Activated naive CD4-positive, alpha-beta T cell treated with anti-CD3 and anti-CD28 coated beads for 36 hours (primary cell): ENCODE data around the gene MITF. TPM values are rescaled to one million over a fixed set of nuclear protein-coding genes. Genes with fewer than 3 reads are reported as not detected.

Experiments used
- CTCF ChIA-PET: fragments of 350-600 bp; sonication (Branson Sonifier 250); formaldehyde crosslinking; loops from one replicate; lab custom pipeline; 2021; ENCODE audit warnings: antibody characterized with exemption; lab: Charles Lee
- DNase-seq: peaks from one replicate; pipeline ENCODE4 v3.0.0-alpha.2; 2020
- H3K27ac Mint-ChIP-seq: one replicate; pipeline ENCODE4 v1.8.0; 2021; ENCODE audit warnings: mild to moderate bottlenecking, mixed read lengths
- H3K27me3 Mint-ChIP-seq: one replicate; pipeline ENCODE4 v1.8.0; 2021; ENCODE audit warnings: low read depth, mixed read lengths
- H3K36me3 Mint-ChIP-seq: one replicate; pipeline ENCODE4 v1.8.0; 2021; ENCODE audit warnings: low read depth, mixed read lengths
- H3K4me1 Mint-ChIP-seq: one replicate; pipeline ENCODE4 v1.8.0; 2021; ENCODE audit warnings: low read depth, mixed read lengths
- H3K4me3 Mint-ChIP-seq: one replicate; pipeline ENCODE4 v1.8.0; 2021; ENCODE audit warnings: mild to moderate bottlenecking, moderate library complexity, mixed read lengths
- H3K9me3 Mint-ChIP-seq: one replicate; pipeline ENCODE4 v1.8.0; 2021; ENCODE audit warnings: mixed read lengths
- intact Hi-C: fragments of 100-400 bp; cut with micrococcal nuclease; formaldehyde crosslinking; loops from one replicate; pipeline ENCODE4 v1.15.1; 2023
- total RNA-seq, 2 experiments: library from RNA; stranded (reverse); gene quantifications; one replicate each; pipeline ENCODE4 v1.2.3, GENCODE V29; 2021

Gene MITF
- total RNA-seq, 2 experiments from 2014 or later = not detected

- no peaks in the 10 kb centered on the region for H3K9me3 Mint-ChIP-seq
- no peak for DNase-seq
- intact Hi-C loops = no loop called here
- no peak overlapping the region for H3K4me3 Mint-ChIP-seq
- CTCF ChIA-PET = no interaction called here
- no peak overlapping the region for H3K27ac Mint-ChIP-seq
- H3K36me3 Mint-ChIP-seq = no peaks in the 10 kb centered on the region
- H3K4me1 Mint-ChIP-seq = no peaks in the 10 kb centered on the region
- peaks cover 3% of the 10 kb centered on the region for H3K27me3 Mint-ChIP-seq
Observed at GRCh38 chr3:69929019-69929418, 189.8 kb downstream of the MITF start.

DNA sequence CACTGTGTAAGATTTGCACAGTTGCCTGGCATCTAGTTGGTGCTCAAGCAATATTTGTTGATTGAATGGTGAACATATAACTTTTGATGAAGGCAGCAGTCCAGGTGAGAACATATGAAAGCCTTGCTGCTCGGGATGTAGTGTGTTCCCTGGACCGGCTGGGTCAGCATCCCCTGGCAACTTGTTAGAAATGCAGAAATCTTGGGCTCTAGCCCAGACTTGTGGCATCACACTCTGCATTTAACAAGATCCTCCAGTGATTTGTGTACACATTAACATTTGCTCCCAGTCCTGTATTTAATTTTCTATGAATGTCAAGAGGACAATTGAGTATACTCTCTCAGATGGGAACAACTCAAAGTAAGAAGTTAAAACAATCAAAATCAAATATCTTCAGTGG is 191.3 kb downstream of the MITF start:
- no peak for DNase-seq
- intact Hi-C loops = no loop called here
- H3K4me1 Mint-ChIP-seq = no peaks in the 10 kb centered on the region
- H3K9me3 Mint-ChIP-seq = no peaks in the 10 kb centered on the region
- no peaks in the 10 kb centered on the region for H3K36me3 Mint-ChIP-seq
- CTCF ChIA-PET = no interaction called here
- no peak overlapping the region for H3K27ac Mint-ChIP-seq
- H3K4me3 Mint-ChIP-seq = no peak overlapping the region
- H3K27me3 Mint-ChIP-seq = no peaks in the 10 kb centered on the region

GRCh38 chr3:69932087-69932486 is 192.8 kb downstream of the MITF start:
- CTCF ChIA-PET = no interaction called here
- intact Hi-C loops = no loop called here
- Mint-ChIP-seq H3K36me3 (no peaks in the 10 kb centered on the region), H3K9me3 (no peaks in the 10 kb centered on the region), H3K27me3 (no peaks in the 10 kb centered on the region), H3K4me3 (no peak overlapping the region), H3K4me1 (no peaks in the 10 kb centered on the region), H3K27ac (no peak overlapping the region)
- no peak for DNase-seq

DNA sequence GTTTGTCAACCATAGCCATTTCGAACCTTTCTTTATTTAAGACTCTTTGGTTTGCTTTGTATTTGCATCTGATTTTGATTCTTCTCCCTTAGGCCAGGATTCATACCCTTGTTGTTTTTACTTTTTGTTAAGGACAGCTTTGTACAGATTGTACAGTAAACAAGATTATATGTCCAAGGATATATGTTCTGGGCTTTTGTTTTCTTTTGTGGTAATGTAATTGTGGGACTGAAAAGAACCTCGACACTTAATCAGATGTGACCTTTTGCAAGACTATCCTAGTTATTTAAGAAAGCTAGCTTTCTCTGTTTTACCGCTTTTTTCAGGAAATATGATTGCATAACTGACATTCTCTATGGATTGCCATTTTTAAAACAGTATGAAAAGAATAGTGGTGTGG is 193.2 kb downstream of the MITF start:
- no peaks in the 10 kb centered on the region for H3K4me1 Mint-ChIP-seq
- CTCF ChIA-PET = no interaction called here
- intact Hi-C loops = no loop called here
- no peaks in the 10 kb centered on the region for H3K9me3 Mint-ChIP-seq
- no peak overlapping the region for H3K4me3 Mint-ChIP-seq
- no peaks in the 10 kb centered on the region for H3K27me3 Mint-ChIP-seq
- no peaks in the 10 kb centered on the region for H3K36me3 Mint-ChIP-seq
- DNase-seq = no peak
- no peak overlapping the region for H3K27ac Mint-ChIP-seq

- no peak overlapping the region for H3K4me3 Mint-ChIP-seq
- H3K27me3 Mint-ChIP-seq = peaks cover 4% of the 10 kb centered on the region
- CTCF ChIA-PET = no interaction called here
- H3K36me3 Mint-ChIP-seq = no peaks in the 10 kb centered on the region
- no peak overlapping the region for H3K27ac Mint-ChIP-seq
- intact Hi-C loops = no loop called here
- H3K4me1 Mint-ChIP-seq = no peaks in the 10 kb centered on the region
- no peak for DNase-seq
- no peaks in the 10 kb centered on the region for H3K9me3 Mint-ChIP-seq
Observed at GRCh38 chr3:69934398-69934797, 195.1 kb downstream of the MITF start.

- DNase-seq = no peak
- Mint-ChIP-seq H3K4me3 (no peak overlapping the region), H3K4me1 (no peaks in the 10 kb centered on the region), H3K27ac (no peak overlapping the region), H3K36me3 (no peaks in the 10 kb centered on the region), H3K9me3 (no peaks in the 10 kb centered on the region), H3K27me3 (peaks cover 4% of the 10 kb centered on the region)
- intact Hi-C loops = no loop called here
- CTCF ChIA-PET = no interaction called here
Observed at GRCh38 chr3:69936266-69936665, 197.0 kb downstream of the MITF start.

DNA sequence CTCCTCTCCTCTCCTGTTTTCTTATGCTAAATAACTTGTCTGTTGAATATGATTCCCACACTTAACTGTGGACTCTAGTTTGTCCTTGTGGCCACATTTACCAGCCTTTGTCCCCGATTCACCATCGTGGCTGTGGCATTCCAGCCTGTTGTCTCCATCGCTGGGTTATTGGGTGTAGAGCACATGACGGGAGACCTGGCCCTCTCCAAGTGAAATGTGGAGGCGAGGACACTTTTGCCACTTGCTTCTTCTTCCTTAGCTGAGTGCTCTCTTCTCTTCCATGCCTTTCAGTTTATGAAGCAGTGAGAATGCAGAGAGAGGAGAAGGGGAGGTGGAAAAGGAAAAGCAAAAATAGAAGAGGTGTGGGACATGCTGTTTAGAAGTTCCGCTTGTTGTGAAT is 198.8 kb downstream of the MITF start:
- Mint-ChIP-seq H3K4me3 (no peak overlapping the region), H3K4me1 (no peaks in the 10 kb centered on the region), H3K36me3 (no peaks in the 10 kb centered on the region), H3K9me3 (no peaks in the 10 kb centered on the region), H3K27me3 (peaks cover 4% of the 10 kb centered on the region), H3K27ac (no peak overlapping the region)
- CTCF ChIA-PET = no interaction called here
- intact Hi-C loops = no loop called here
- no peak for DNase-seq

DNA sequence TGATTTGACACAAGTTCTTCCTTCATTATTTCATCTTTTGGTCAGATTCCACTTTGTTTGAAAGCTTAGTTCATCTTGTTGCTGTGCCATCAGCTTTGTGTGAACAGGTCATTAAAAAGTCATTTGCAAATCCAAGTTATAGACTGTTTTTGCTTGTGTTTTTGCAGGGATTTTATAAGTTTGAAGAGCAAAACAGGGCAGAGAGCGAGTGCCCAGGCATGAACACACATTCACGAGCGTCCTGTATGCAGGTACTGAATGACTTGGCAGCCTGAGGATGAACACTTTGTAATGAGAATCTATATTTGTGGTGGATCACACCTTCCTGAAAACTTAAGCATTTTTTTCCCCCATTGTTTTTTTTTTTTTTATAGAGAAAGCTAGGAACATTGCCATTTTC is 199.7 kb downstream of the MITF start:
- Mint-ChIP-seq H3K9me3 (no peaks in the 10 kb centered on the region), H3K27me3 (peaks cover 4% of the 10 kb centered on the region), H3K36me3 (no peaks in the 10 kb centered on the region), H3K4me3 (no peak overlapping the region), H3K4me1 (no peaks in the 10 kb centered on the region), H3K27ac (no peak overlapping the region)
- intact Hi-C loops = no loop called here
- no peak for DNase-seq
- CTCF ChIA-PET = no interaction called here

GRCh38 chr3:69941037-69941436 is 201.8 kb downstream of the MITF start:
- Mint-ChIP-seq H3K27me3 (peaks cover 4% of the 10 kb centered on the region), H3K4me3 (no peak overlapping the region), H3K9me3 (no peaks in the 10 kb centered on the region), H3K27ac (no peak overlapping the region), H3K4me1 (no peaks in the 10 kb centered on the region), H3K36me3 (no peaks in the 10 kb centered on the region)
- intact Hi-C loops = loop anchor here (10.0 kb wide), 1 partner anchor 506 kb away; no protein-coding TSS in a partner anchor
- CTCF ChIA-PET = no interaction called here
- DNase-seq = no peak

DNA sequence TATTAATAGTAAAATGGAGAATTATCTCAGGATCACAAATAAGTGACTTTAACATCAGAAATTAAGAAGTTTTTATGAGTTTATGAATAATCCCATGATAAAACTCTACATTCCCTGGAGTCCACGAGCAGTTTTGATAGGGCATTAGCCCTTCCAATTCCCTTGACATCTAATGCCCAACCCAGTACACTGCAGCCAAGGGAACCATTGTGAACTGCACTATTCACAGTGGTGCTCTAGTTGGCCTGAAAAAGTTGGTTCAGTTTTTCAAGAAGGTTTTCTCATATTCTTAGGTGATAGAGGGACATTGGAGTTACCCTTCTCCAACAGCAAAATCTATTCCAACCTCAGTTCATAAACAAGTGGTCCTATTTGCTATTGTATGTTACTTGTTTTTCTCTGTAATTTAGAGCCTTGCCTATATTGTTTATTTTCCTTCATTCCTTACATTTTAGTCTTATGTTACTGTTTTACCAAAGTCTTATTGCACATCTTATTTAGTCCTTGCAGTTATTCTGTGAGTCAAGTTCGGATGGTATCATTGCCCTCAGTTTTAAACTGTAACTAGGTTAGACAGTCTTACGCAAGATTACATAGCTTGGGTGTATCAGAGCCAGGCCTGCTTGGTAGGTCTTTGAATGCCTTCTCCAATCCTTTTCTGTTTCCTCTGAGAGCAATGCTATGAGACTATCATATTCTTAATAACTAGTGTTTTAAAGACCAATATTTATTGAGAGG is 202.3 kb downstream of the MITF start:
- no peak overlapping the region for H3K4me3 Mint-ChIP-seq
- CTCF ChIA-PET = no interaction called here
- H3K9me3 Mint-ChIP-seq = no peaks in the 10 kb centered on the region
- H3K27me3 Mint-ChIP-seq = peaks cover 4% of the 10 kb centered on the region
- intact Hi-C loops = loop anchor here (10.0 kb wide), 1 partner anchor 507 kb away; no protein-coding TSS in a partner anchor
- DNase-seq = no peak
- no peaks in the 10 kb centered on the region for H3K4me1 Mint-ChIP-seq
- H3K36me3 Mint-ChIP-seq = no peaks in the 10 kb centered on the region
- H3K27ac Mint-ChIP-seq = no peak overlapping the region

DNA sequence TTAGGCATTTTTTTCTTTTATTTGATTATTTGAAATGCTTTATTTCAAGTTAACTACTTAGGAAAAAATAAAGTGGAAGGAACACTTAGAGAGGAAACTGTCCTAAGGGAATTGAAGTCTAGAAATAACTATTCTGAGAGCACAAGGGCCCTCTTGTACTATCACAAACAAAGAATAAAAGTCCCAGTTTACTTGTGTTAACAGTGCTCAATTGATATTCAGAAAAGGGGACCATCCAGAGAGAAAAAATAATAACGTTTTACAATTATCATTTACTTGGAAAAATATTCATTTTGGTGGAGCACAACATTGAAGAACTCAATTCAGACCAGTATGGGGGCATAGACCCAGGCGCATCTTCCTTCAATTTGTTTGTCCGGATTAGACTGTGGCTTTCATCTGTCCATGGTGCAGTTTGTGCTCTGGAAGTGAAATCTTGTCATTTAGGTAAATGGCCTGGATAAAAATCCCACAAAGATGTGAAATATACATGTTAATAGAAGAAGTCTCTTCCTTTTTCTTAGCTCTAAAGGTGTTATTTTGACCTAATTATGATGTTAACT is 205.7 kb downstream of the MITF start:
- H3K4me3 Mint-ChIP-seq = no peak overlapping the region
- intact Hi-C loops = loop anchor here (5.0 to 10.0 kb wide), 4 partner anchors 510 to 783 kb away; no protein-coding TSS in a partner anchor
- no peaks in the 10 kb centered on the region for H3K36me3 Mint-ChIP-seq
- no peaks in the 10 kb centered on the region for H3K9me3 Mint-ChIP-seq
- H3K27me3 Mint-ChIP-seq = no peaks in the 10 kb centered on the region
- DNase-seq = no peak
- H3K4me1 Mint-ChIP-seq = no peaks in the 10 kb centered on the region
- H3K27ac Mint-ChIP-seq = no peak overlapping the region
- CTCF ChIA-PET = interaction anchor here (0.5 kb wide), 1 partner anchor 79 kb away, joined by 3 read pairs; no protein-coding TSS in a partner anchor

GRCh38 chr3:69948246-69948862 is 209.1 kb downstream of the MITF start:
- CTCF ChIA-PET = interaction anchor here (0.6 to 0.7 kb wide), 3 partner anchors 23 to 171 kb away, joined by 3 read pairs; no protein-coding TSS in a partner anchor
- Mint-ChIP-seq H3K9me3 (no peaks in the 10 kb centered on the region), H3K27me3 (no peaks in the 10 kb centered on the region), H3K4me3 (no peak overlapping the region), H3K36me3 (no peaks in the 10 kb centered on the region), H3K27ac (no peak overlapping the region), H3K4me1 (no peaks in the 10 kb centered on the region)
- no peak for DNase-seq
- intact Hi-C loops = loop anchor here (1.0 to 10.0 kb wide), 6 partner anchors 28 to 828 kb away; no protein-coding TSS in a partner anchor
